Measurements from ENCODE around the gene CRAT. TPM values are rescaled to one million over a fixed set of nuclear protein-coding genes. Genes with fewer than 3 reads are reported as not detected.

Gene CRAT
- total RNA-seq, 3 donors from 2014 or later = 62.0 to 86.5 (median 71.2) TPM

- no peak for DNase-seq
- no peak overlapping the region for H3K4me3 ChIP-seq
- TF ChIP-seq, protein P1, sequence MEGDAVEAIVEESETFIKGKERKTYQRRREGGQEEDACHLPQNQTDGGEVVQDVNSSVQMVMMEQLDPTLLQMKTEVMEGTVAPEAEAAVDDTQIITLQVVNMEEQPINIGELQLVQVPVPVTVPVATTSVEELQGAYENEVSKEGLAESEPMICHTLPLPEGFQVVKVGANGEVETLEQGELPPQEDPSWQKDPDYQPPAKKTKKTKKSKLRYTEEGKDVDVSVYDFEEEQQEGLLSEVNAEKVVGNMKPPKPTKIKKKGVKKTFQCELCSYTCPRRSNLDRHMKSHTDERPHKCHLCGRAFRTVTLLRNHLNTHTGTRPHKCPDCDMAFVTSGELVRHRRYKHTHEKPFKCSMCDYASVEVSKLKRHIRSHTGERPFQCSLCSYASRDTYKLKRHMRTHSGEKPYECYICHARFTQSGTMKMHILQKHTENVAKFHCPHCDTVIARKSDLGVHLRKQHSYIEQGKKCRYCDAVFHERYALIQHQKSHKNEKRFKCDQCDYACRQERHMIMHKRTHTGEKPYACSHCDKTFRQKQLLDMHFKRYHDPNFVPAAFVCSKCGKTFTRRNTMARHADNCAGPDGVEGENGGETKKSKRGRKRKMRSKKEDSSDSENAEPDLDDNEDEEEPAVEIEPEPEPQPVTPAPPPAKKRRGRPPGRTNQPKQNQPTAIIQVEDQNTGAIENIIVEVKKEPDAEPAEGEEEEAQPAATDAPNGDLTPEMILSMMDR (IDR thresholded peaks at IDR 0.05) = no peak
- peak; percentile 64 for ATAC-seq
- H3K4me1 ChIP-seq (ENCODE audit: low read depth) = no peaks in the 10 kb centered on the region
- no peaks in the 10 kb centered on the region for H3K9me3 ChIP-seq
- intact Hi-C loops (cut with DNase I, micrococcal nuclease) = no loop called here
- no peaks in the 10 kb centered on the region for H3K36me3 ChIP-seq (ENCODE audit: low read depth)
These were observed 51.4 kb downstream of the CRAT start for GRCh38 chr9:129058965-129059795.

DNA sequence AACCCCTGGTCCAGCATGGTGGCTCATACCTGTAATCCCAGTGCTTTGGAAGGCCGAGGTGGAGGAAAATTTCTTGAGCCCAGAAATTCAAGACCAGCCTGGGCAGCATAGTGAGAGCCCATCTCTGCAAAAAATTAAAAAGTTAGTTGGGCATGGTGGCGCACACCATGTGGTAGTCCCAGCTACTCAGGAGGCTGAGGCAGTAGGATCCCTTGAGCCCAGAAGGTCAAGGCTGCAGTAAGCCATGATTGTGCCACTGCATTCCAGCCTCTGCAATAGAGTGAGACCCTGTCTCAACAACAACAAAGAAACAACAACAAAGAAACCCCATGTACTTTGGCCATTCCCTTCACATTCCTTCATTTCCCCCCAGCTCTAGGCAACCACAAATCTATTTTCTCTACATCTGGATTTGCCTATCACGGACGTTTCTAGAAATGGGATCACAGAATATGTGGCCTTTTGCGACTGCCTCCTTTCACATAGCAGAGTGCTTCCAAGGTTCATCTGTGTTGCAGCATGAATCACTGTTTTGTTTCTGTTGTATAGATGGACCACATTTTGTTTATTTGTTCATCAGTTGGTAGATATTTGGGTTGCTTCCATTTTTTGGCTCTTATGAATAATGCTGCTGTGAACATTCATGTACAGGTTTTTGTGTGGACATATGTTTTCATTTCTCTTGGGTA, 56.3 kb downstream of the CRAT start:
- intact Hi-C loops (cut with DNase I, micrococcal nuclease) = no loop called here
- TF ChIP-seq, protein P1 (IDR thresholded peaks at IDR 0.05) = no peak
- ATAC-seq = no peak
- no peaks in the 10 kb centered on the region for H3K36me3 ChIP-seq (ENCODE audit: low read depth)
- no peak overlapping the region for H3K4me3 ChIP-seq
- H3K9me3 ChIP-seq = no peaks in the 10 kb centered on the region
- peaks cover 10% of the 10 kb centered on the region for H3K4me1 ChIP-seq (ENCODE audit: low read depth)
- DNase-seq = no peak

DNA sequence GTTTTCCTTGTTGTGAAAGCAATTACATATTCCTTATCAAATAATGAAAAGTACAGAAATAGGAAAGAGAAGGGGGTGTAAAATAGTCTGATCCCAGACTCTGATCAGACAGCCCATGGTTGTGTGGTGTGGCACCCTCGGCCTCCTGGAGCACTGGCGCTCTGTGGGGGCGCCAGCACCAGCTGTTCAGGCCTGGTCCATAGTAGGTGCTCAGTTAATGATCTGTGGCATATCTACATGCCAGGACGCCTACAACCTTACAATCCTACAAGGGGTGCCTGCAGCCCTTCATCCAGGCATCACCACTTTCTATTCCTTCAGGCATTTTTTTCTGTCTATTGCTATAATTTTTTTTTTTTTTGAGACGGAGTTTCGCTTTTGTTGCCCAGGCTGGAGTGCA, 57.6 kb downstream of the CRAT start:
- peaks cover 10% of the 10 kb centered on the region for H3K4me1 ChIP-seq (ENCODE audit: low read depth)
- TF ChIP-seq, protein P1 (IDR thresholded peaks at IDR 0.05) = no peak
- H3K9me3 ChIP-seq = no peaks in the 10 kb centered on the region
- no peak for DNase-seq
- intact Hi-C loops (cut with DNase I, micrococcal nuclease) = no loop called here
- H3K36me3 ChIP-seq (ENCODE audit: low read depth) = peaks cover 4% of the 10 kb centered on the region
- H3K4me3 ChIP-seq = no peak overlapping the region
- no peak for ATAC-seq

GRCh38 chr9:129052592-129052991, 58.0 kb downstream of the CRAT start:
- intact Hi-C loops (cut with DNase I, micrococcal nuclease) = no loop called here
- Histone ChIP-seq H3K4me3 (no peak overlapping the region), H3K9me3 (no peaks in the 10 kb centered on the region), H3K4me1 (ENCODE audit: low read depth) (peaks cover 10% of the 10 kb centered on the region), H3K36me3 (ENCODE audit: low read depth) (peaks cover 5% of the 10 kb centered on the region)
- TF ChIP-seq, protein P1 (IDR thresholded peaks at IDR 0.05) = no peak
- DNase-seq (peak; percentile 95 to 98 (median 97)), ATAC-seq (peak; percentile 96)

Other genes with a start within 250 kb of the CRAT start
- 1 to 10 TPM; 1.9 to 6.4 (median 2.9) TPM for gene KYAT1, start 228.8 kb downstream of the CRAT start, total RNA-seq
- 10 to 100 TPM; 25.3 to 48.5 (median 25.4) TPM for gene LRRC8A, start 228.7 kb downstream of the CRAT start, total RNA-seq
- gene PHYHD1, start 189.8 kb downstream of the CRAT start, total RNA-seq = 10 to 100 TPM in 1 of 3 donors, 1 to 10 TPM in 2; 2.2 to 19.0 (median 5.2) TPM
- gene DOLK, start 163.2 kb downstream of the CRAT start, total RNA-seq = 1 to 10 TPM; 8.7 to 9.9 (median 9.7) TPM
- gene NUP188, start 163.1 kb downstream of the CRAT start, total RNA-seq = 10 to 100 TPM; 24.4 to 36.7 (median 30.4) TPM
- gene SH3GLB2, start 82.5 kb downstream of the CRAT start, total RNA-seq = 100 to 1,000 TPM; 107 to 158 (median 128) TPM
- 10 to 100 TPM; 56.2 to 89.4 (median 57.1) TPM for gene MIGA2, start 74.2 kb downstream of the CRAT start, total RNA-seq
- 10 to 100 TPM; 27.6 to 59.7 (median 48.3) TPM for gene DOLPP1, start 29.7 kb downstream of the CRAT start, total RNA-seq
- 100 to 1,000 TPM in 2 of 3 donors, 10 to 100 TPM in 1; 95.3 to 109 (median 109) TPM for gene PTPA, start 622 bp upstream of the CRAT start, total RNA-seq
- gene IER5L, start 67.5 kb upstream of the CRAT start, total RNA-seq = 1 to 10 TPM; 5.8 to 8.2 (median 8.0) TPM